GM19324 (cell line): ENCODE data around the gene MAP3K7CL.
A peak's percentile ranks its signal among the peaks of the same experiment; 100 is the strongest.

Experiments
- ATAC-seq: cut with Tn5 transposase; IDR thresholded peaks from one replicate; pipeline ENCODE4 v1.9.1; 2021; ENCODE audit warnings: mild to moderate bottlenecking, moderate library complexity; ENCODE audit not compliant: unreplicated experiment, low FRiP score

The MAP3K7CL gene

GRCh38 chr21:29190923-29191331 is 60.5 kb downstream of the MAP3K7CL start:
- no peak for ATAC-seq

GRCh38 chr21:29193072-29193471 is 62.6 kb downstream of the MAP3K7CL start:
- no peak for ATAC-seq

- no peak for ATAC-seq
Observed at GRCh38 chr21:29193901-29194300, 63.5 kb downstream of the MAP3K7CL start.

- no peak for ATAC-seq
Observed at GRCh38 chr21:29194342-29194741, 63.9 kb downstream of the MAP3K7CL start.

- no peak for ATAC-seq
Observed at GRCh38 chr21:29194847-29195246, 64.4 kb downstream of the MAP3K7CL start.

- peak; percentile 89 for ATAC-seq
Observed at GRCh38 chr21:29195981-29196669, 65.7 kb downstream of the MAP3K7CL start.

- ATAC-seq = no peak
Observed at GRCh38 chr21:29196670-29197191, 66.3 kb downstream of the MAP3K7CL start.

GRCh38 chr21:29201186-29201585 is 70.7 kb downstream of the MAP3K7CL start:
- no peak for ATAC-seq

GRCh38 chr21:29205009-29205408 is 74.6 kb downstream of the MAP3K7CL start:
- no peak for ATAC-seq

GRCh38 chr21:29205988-29206387 is 75.5 kb downstream of the MAP3K7CL start:
- ATAC-seq = no peak

- no peak for ATAC-seq
Observed at GRCh38 chr21:29206445-29206844, 76.0 kb downstream of the MAP3K7CL start.

- ATAC-seq = no peak
Observed at GRCh38 chr21:29207201-29207600, 76.8 kb downstream of the MAP3K7CL start.

GRCh38 chr21:29208044-29208681 is 77.7 kb downstream of the MAP3K7CL start:
- no peak for ATAC-seq

- ATAC-seq = no peak
Observed at GRCh38 chr21:29208682-29209059, 78.2 kb downstream of the MAP3K7CL start.

GRCh38 chr21:29209696-29210095 is 79.3 kb downstream of the MAP3K7CL start:
- ATAC-seq = no peak

- ATAC-seq = no peak
Observed at GRCh38 chr21:29211205-29211604, 80.8 kb downstream of the MAP3K7CL start.

GRCh38 chr21:29212446-29212845 is 82.0 kb downstream of the MAP3K7CL start:
- ATAC-seq = no peak

- ATAC-seq = no peak
Observed at GRCh38 chr21:29213513-29214385, 83.3 kb downstream of the MAP3K7CL start.

- no peak for ATAC-seq
Observed at GRCh38 chr21:29215709-29216108, 85.3 kb downstream of the MAP3K7CL start.

GRCh38 chr21:29217818-29218291 is 87.4 kb downstream of the MAP3K7CL start:
- ATAC-seq = no peak

GRCh38 chr21:29218749-29219148 is 88.3 kb downstream of the MAP3K7CL start:
- no peak for ATAC-seq
